ENCODE data around the gene WBP4. TPM values are rescaled to one million over a fixed set of nuclear protein-coding genes. Genes with fewer than 3 reads are reported as not detected.

The WBP4 gene
- polyA plus RNA-seq, 1 of the 3 experiments (the other 2 are of a cell fraction) = 6.4 TPM

DNA sequence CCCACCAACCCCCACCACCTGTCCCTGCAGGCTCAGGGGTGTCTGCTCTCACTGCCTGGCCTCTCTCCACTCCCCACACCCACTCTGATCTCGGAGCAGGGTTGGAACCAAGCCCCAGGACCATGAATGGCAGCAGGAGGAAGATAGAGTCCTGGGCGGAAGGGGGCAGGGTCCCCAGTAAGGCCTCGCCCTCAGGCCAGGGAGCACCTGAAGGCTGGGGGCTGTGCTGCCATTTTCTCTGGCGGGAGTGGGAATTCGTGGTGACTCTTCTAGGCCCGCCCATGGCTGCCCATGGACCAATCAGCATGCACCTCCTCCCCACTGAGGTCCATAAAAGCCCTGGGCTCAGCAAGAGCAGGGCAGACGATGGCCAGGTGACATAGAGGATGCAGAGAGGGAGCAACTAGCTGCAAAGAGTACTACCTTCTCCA, 46.3 kb downstream of the WBP4 start:
- Histone ChIP-seq H3K4me2 (no peak overlapping the region), H3K4me3 (ENCODE audit: low read depth in 2 of 2, low read length in 1 of 2) (no peak overlapping the region), H3K9me3 (no peaks in the 10 kb centered on the region), H3K9ac (no peak overlapping the region), H3K36me3 (replicated peaks in 1 of 2; ENCODE audit: control insufficient read depth in 1 of 2, insufficient read depth in 2 of 2, low read length in 1 of 2) (no peaks in the 10 kb centered on the region), H3K79me2 (ENCODE audit: insufficient read depth) (no peaks in the 10 kb centered on the region), H3K4me1 (ENCODE audit: control insufficient read depth in 1 of 2, insufficient read depth in 2 of 2, low read depth in 1 of 2, low read length in 1 of 2) (no peaks in the 10 kb centered on the region), H3K27ac (ENCODE audit: low read depth in 2 of 2, low read length in 1 of 2) (no peak overlapping the region), H4K20me1 (ENCODE audit: insufficient read depth) (no peaks in the 10 kb centered on the region), H3K9me2 (no peaks in the 10 kb centered on the region), H3K27me3 (ENCODE audit: insufficient read depth) (no peaks in the 10 kb centered on the region), H2AFZ (ENCODE audit: low read depth) (no peak overlapping the region), H3F3A (replicated peaks; ENCODE audit: insufficient read depth) (no peaks in the 10 kb centered on the region)
- TF ChIP-seq GABPA (IDR thresholded peaks at IDR 0.05; ENCODE audit: low read depth) = no peak
- TF ChIP-seq, protein P1, sequence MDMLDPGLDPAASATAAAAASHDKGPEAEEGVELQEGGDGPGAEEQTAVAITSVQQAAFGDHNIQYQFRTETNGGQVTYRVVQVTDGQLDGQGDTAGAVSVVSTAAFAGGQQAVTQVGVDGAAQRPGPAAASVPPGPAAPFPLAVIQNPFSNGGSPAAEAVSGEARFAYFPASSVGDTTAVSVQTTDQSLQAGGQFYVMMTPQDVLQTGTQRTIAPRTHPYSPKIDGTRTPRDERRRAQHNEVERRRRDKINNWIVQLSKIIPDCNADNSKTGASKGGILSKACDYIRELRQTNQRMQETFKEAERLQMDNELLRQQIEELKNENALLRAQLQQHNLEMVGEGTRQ (IDR thresholded peaks at IDR 0.05; ENCODE audit: borderline replicate concordance, low read depth, low read length) = no peak
- no peak for TF ChIP-seq TAF1 (IDR thresholded peaks at IDR 0.05; ENCODE audit: borderline replicate concordance, low read depth, low read length)
- no peak for TF ChIP-seq NFIC (IDR thresholded peaks at IDR 0.05; ENCODE audit: borderline replicate concordance)
- TF ChIP-seq TEAD4 (IDR thresholded peaks at IDR 0.05; ENCODE audit: borderline replicate concordance, insufficient read depth) = no peak
- no peak for TF ChIP-seq POLR2AphosphoS5 (IDR thresholded peaks at IDR 0.05; ENCODE audit: low read depth, low read length)
- no peak for TF ChIP-seq MEF2A (IDR thresholded peaks at IDR 0.05; ENCODE audit: borderline replicate concordance, low read depth)
- TF ChIP-seq, protein P2, sequence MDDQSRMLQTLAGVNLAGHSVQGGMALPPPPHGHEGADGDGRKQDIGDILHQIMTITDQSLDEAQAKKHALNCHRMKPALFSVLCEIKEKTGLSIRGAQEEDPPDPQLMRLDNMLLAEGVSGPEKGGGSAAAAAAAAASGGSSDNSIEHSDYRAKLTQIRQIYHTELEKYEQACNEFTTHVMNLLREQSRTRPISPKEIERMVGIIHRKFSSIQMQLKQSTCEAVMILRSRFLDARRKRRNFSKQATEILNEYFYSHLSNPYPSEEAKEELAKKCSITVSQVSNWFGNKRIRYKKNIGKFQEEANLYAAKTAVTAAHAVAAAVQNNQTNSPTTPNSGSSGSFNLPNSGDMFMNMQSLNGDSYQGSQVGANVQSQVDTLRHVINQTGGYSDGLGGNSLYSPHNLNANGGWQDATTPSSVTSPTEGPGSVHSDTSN (IDR thresholded peaks at IDR 0.05) = no peak
- TF ChIP-seq, protein P3, sequence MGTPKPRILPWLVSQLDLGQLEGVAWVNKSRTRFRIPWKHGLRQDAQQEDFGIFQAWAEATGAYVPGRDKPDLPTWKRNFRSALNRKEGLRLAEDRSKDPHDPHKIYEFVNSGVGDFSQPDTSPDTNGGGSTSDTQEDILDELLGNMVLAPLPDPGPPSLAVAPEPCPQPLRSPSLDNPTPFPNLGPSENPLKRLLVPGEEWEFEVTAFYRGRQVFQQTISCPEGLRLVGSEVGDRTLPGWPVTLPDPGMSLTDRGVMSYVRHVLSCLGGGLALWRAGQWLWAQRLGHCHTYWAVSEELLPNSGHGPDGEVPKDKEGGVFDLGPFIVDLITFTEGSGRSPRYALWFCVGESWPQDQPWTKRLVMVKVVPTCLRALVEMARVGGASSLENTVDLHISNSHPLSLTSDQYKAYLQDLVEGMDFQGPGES (IDR thresholded peaks at IDR 0.05; ENCODE audit: low read depth, low read length) = no peak
- TF ChIP-seq RFX5 (IDR thresholded peaks at IDR 0.05; ENCODE audit: low read length) = no peak
- no peak for TF ChIP-seq EZH2phosphoT487 (IDR thresholded peaks at IDR 0.05; ENCODE audit: borderline replicate concordance, low read depth)
- TF ChIP-seq JUND (IDR thresholded peaks at IDR 0.05) = no peak
- TF ChIP-seq, protein P4, sequence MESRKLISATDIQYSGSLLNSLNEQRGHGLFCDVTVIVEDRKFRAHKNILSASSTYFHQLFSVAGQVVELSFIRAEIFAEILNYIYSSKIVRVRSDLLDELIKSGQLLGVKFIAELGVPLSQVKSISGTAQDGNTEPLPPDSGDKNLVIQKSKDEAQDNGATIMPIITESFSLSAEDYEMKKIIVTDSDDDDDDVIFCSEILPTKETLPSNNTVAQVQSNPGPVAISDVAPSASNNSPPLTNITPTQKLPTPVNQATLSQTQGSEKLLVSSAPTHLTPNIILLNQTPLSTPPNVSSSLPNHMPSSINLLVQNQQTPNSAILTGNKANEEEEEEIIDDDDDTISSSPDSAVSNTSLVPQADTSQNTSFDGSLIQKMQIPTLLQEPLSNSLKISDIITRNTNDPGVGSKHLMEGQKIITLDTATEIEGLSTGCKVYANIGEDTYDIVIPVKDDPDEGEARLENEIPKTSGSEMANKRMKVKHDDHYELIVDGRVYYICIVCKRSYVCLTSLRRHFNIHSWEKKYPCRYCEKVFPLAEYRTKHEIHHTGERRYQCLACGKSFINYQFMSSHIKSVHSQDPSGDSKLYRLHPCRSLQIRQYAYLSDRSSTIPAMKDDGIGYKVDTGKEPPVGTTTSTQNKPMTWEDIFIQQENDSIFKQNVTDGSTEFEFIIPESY (IDR thresholded peaks at IDR 0.05; ENCODE audit: borderline replicate concordance, low read depth) = no peak
- TF ChIP-seq MXI1 (IDR thresholded peaks at IDR 0.05; ENCODE audit: low read depth, low read length) = no peak
- no peak for TF ChIP-seq RAD21 (IDR thresholded peaks at IDR 0.05; ENCODE audit: low read length)
- TF ChIP-seq, protein P5, sequence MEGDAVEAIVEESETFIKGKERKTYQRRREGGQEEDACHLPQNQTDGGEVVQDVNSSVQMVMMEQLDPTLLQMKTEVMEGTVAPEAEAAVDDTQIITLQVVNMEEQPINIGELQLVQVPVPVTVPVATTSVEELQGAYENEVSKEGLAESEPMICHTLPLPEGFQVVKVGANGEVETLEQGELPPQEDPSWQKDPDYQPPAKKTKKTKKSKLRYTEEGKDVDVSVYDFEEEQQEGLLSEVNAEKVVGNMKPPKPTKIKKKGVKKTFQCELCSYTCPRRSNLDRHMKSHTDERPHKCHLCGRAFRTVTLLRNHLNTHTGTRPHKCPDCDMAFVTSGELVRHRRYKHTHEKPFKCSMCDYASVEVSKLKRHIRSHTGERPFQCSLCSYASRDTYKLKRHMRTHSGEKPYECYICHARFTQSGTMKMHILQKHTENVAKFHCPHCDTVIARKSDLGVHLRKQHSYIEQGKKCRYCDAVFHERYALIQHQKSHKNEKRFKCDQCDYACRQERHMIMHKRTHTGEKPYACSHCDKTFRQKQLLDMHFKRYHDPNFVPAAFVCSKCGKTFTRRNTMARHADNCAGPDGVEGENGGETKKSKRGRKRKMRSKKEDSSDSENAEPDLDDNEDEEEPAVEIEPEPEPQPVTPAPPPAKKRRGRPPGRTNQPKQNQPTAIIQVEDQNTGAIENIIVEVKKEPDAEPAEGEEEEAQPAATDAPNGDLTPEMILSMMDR (IDR thresholded peaks at IDR 0.05) = no peak
- TF ChIP-seq, protein P6, sequence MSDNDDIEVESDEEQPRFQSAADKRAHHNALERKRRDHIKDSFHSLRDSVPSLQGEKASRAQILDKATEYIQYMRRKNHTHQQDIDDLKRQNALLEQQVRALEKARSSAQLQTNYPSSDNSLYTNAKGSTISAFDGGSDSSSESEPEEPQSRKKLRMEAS (IDR thresholded peaks at IDR 0.05; ENCODE audit: low read depth) = no peak
- TF ChIP-seq GATA2 (CRISPR knock-in tag; IDR thresholded peaks at IDR 0.05) = no peak
- no peak for TF ChIP-seq RCOR1 (IDR thresholded peaks at IDR 0.05; ENCODE audit: low read length)
- TF ChIP-seq CHD2 (IDR thresholded peaks at IDR 0.05; ENCODE audit: low read length, partially characterized antibody) = no peak
- 71% methylated on average over 2 of the region's 7 CpGs for WGBS (ENCODE audit: low lambda C conversion rate)
- no peak for DNase-seq
- ChIA-PET POLR2A (no interaction called here), CTCF (no interaction called here)
